HG03460 (cell line): Measurements from ENCODE around the gene GON4L.
"Not testable (repeated sequence)": the region's sequence is repeated elsewhere in the genome, so short reads cannot be mapped to it uniquely, and the experiment has no call there.

ENCODE experiments used
- ATAC-seq: cut with Tn5 transposase; IDR thresholded peaks from one replicate; pipeline ENCODE4 v1.9.1; 2021; ENCODE audit not compliant: unreplicated experiment

GON4L gene

DNA sequence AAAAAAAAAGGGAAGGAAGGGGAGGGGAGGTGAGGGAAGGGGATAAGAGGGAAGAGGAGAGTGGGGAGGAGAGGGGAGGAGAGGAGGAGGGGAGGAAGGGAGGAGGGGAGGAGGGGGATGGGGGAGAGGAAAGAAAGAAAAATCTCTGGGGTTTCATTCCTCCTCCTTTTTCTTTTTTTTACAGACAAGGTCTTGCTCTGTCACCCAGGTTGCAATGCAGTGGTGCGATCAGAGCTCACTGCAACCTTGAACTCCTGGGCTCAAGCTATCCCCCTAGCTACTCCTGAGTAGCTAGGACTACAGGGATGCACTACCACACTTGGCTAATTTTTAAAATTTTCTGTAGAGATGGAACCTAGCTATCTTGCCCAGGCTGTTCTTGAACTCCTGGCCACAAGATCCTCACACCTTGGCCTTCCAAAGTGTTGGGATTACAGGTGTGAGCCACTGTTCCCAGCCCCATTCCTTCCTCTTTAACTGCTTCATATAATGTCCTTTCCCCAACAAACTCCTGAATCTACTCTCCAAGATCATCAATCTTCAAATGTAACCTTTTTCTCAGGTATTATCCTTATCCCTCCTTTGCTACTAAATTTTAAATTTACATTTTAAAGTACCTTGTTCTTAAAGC is 23.2 kb downstream of the GON4L start:
- ATAC-seq, result no peak

DNA sequence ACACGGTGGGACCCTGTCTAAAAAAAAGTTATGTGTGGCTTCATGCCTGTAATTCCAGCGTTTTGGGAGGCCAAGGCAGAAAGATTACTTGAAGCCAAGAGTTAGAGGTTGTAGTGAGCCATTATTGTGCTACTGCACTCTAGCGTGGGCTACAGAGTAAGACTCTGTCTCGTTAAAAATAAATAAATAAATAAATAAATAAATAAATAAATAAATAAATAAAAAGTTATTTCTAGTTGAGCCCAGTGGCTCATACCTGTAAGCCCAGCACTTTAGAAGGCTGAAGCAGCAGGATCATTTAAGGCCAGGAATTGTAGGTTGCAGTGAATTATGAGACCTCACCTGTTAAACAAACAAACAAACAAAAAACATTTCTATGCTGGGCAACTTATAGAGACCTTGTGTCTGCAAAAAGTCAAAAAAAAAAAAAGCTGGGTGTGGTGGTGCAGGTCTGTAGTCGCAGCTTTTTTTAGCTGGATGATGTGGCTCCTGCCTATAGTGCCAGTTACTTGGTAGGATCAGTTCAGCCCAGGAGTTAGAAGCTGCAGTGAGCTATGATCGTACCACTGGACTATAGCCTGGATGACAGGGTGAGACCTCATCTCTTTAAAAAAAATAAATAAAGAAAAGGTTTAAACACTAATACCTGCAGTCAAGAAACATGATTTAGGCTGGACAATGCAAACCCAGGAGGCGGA is 25.6 kb downstream of the GON4L start:
- no peak for ATAC-seq

- no peak for ATAC-seq
Measured at GRCh38 chr1:155827450-155827849, 29.6 kb downstream of the GON4L start.

DNA sequence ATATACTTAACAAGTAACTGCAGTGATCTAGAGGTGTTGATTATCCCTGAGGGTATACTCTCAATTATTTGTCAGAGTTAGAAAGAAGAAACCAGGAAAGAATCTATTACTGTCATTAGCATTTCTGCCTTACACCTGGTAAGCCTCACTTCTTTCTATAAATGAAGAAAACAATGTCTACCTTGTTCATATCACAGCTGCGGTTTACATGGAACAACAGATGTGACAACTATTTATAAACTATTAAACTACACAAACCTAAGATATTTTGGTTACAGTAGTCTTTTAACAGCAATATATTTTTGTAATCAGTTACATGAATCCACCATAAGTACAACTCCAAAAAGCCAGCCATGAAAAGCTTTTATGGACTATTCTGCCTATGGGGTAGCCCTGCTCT is 40.7 kb downstream of the GON4L start:
- ATAC-seq, result no peak

DNA sequence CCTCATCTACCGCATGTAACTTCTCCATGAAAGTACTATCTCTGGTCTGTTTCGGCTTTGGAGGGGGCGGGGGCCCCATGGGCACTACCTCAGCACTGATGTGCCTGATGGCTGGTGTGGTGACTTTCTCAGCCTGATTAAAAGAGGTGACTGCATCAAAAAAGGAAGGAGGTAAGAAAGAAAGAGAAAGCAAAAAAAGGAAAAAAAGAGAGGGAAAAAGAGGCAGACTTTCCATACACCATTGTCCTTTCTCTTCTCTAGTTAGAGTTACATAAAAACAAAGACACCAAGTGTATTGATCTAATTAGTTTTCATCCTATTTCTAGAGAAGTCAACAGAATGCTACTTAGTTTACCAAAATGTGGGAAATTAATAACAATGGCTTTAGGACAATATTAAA is 43.3 kb downstream of the GON4L start:
- ATAC-seq, result no peak

- no peak for ATAC-seq
Measured at GRCh38 chr1:155812878-155813277, 44.1 kb downstream of the GON4L start.

- ATAC-seq, result no peak
Measured at GRCh38 chr1:155809088-155809487, 47.9 kb downstream of the GON4L start.

DNA sequence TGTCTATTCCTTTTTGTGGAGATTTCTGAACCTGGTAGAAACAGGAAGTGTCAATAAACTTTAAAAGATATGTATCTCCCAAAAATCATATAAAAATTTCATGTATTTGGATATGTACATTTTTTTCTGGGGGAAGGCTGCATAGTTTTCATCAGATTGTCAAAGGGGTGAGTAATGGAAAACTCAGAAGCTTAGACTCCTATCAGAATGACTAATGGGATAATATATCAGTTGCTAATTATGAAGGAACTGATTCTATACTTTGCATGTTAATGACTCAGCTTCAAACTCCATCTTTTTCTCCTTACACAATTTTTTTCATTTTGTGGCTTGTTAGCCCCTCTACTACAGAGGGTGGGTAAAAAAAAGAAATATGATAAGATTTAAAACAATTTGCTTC is 55.9 kb downstream of the GON4L start:
- no peak for ATAC-seq

DNA sequence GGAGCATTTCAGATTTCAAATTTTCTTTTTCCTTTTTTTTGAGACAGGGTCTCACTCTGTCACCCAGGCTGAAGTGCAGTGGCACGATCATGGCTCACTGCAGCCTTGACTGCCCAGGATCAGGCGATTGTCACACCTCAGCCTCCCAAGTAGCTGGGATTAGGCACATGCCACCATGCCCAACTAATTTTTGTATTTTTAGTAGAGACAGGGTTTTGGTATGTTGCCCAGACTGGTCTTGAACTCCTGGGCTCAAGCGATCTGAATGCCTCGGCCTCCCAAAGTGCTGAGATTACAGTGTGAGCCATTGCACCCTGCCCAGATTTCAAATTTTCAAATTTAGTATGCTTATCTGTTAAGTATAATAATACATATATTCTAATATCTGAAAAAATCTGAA is 61.4 kb downstream of the GON4L start:
- not testable (repeated sequence) for ATAC-seq

DNA sequence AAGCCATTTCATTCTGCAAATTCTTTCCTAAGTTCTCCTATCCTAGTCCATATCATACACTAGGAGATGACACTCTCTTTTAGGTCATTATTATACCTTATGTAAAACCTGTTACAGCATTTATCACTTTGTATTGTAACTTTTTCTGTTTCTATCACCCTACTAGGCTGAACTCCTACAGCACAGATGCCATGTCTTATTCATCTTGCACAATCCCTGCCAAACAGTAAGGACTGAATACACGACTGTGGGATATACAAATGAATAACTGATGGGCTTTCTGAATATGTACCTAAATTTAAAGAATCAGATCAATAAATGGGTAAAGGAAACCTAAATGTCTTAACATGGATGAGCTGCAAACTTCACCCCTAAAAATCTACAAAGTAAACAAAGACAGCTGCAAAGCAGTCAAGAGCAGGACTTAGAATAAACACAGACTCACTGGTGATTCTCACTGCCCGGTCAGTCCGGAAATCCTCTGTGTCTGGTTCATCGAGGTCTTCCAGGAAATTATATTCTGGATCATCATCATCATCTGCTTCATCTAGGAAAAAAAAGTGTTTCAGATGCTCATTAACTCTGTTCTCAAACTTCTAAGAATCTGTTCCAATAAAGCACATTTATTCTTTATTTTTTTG is 62.3 kb downstream of the GON4L start:
- ATAC-seq, result no peak

- no peak for ATAC-seq
Measured at GRCh38 chr1:155793213-155793612, 63.8 kb downstream of the GON4L start.

DNA sequence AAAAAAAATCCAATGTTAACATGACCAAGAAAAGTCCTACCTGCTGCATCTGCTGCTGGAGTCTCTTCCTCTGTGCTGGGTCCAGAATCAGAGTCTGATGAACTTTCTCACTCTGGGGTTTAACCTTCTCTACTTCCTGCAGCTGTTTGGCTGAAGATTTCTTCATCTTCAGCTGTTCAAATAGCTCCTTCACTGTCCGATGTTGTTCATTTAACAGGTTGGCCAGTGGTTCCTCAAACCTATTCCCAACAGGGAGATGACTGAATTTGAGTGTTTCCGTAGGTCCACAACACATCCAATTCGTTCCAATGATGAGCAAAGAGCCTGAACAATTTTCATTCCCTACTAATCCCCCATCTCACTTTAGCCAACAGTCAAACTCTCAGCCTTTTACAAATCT is 79.4 kb downstream of the GON4L start:
- no peak for ATAC-seq

- ATAC-seq, result no peak
Measured at GRCh38 chr1:155776414-155776813, 80.6 kb downstream of the GON4L start.

GRCh38 chr1:155773221-155773620 is 83.8 kb downstream of the GON4L start:
- no peak for ATAC-seq

DNA sequence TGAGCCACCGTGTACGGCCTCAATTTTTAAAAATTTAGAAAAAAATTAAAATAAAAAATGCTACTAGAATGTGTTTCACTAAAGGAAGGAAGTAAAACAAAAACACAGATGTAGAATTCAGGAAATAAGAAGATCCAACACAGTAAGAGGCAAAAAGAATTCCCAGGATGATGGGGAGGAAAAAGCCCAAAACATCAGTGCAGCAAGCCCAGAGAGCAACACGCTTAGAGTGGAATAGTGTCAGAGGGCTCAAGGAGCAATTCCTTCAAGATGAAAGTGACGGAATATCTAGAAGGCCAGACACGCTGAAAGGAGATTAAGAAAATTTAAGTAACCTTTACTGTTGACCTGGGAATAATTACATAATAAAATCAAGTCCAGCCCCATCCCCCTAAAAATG is 87.8 kb downstream of the GON4L start:
- no peak for ATAC-seq

GRCh38 chr1:155767399-155767989 is 89.5 kb downstream of the GON4L start:
- not testable (repeated sequence) for ATAC-seq

GRCh38 chr1:155763989-155764388 is 93.0 kb downstream of the GON4L start:
- not testable (repeated sequence) for ATAC-seq

DNA sequence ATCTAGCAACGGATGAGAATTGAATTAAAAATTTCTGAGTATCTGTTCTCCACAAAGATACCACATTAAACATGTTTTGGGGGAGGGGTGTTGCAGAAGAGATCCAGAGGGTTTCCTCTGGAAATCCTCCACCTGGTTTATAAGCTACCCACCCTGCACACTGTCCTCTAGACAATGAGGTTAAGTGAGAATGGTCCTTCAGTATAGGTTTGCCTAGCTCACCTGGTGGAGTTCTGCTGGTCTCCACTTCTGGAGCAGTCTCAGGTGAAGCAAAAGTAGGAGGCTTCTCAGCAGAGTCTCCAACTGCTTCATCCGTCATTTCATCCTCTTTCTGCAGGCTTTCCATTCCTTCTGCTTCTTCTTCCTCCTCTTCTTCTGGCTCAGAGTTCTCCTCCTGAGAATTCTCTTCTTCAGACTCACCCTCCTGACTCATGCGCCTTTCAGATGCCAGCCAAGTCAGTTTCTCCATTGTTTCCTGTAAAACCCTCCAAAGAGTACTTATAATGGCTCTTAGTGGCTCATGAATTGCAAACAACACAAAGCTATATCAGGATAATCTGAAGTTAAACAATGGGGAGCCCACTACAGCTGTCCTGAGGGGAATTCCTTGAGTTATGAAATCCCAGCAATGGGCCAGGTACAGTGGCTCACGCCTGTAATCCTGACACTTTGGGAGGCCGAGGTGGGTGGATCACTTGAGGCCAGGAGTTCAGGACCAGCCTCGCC is 93.8 kb downstream of the GON4L start:
- not testable (repeated sequence) for ATAC-seq

DNA sequence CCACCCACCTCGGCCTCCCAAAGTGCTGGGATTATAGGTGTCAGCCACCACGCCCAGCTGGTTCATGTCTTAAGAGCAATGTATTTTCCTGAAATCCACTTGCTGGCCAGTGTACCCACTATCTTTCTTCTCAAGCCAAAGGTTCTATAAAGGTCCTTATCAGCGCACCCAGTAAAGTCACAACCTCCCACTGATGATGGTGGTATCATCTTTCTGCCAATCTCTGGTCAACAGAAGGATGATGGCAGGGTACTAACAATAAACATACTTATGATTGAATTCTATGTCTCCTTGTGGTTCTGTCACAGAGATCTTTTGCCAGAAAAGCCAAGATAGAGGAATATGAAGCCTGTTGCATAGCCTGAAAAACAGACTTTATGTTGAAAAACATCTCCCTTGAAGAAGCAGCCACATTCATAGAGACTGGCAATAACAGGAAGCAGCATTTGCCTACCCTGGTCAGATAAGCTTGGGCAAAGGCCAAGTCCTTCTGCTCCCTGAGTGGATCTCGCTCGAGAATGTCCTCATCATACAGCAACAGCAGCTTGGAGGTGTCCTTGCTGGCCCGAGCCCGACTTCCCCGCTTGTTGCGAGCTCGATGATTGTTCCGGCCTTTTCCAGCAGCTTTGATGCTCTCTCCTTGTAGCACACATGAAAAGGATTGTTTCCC is 95.1 kb downstream of the GON4L start:
- no peak for ATAC-seq

- no peak for ATAC-seq
Measured at GRCh38 chr1:155760751-155761475, 96.1 kb downstream of the GON4L start.
